ENCODE measurements around the gene GRHL1. TPM values are rescaled to one million over a fixed set of nuclear protein-coding genes. Genes with fewer than 3 reads are reported as not detected.

GRHL1 gene
- polyA plus RNA-seq, 1 of the 3 experiments (the other 2 are of a cell fraction): 1.0 TPM

DNA sequence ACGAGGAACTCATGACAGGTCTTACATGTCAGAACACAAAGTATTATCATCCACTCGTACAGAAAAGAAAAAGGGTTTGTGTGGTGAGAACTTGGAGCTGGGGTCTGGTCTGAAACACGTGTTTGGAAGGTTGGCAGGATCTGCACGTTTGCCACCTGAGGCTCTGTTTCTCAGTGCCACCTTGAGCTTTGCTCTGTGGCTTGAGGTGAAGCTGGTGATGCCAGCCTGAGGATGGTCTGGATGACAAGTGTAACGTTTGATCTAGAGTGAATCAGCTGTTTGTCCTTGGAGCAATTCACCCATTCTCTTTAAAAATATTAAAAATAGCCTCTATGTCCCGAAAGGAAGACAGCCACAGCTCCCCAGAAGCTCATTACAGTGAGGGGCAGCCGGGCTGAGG lies 46.4 kb downstream of the GRHL1 start:
- Histone ChIP-seq H3K9ac (no peak overlapping the region), H3K27ac (ENCODE audit: low read depth in 2 of 2, low read length in 1 of 2) (no peak overlapping the region), H3K4me3 (ENCODE audit: low read depth in 2 of 2, low read length in 1 of 2) (no peak overlapping the region), H3K4me1 (ENCODE audit: control insufficient read depth in 1 of 2, insufficient read depth in 2 of 2, low read depth in 1 of 2, low read length in 1 of 2) (peaks cover 0 to 39% of the 10 kb centered on the region in 2 experiments; a peak in 2 of 4 replicates), H3F3A (replicated peaks; ENCODE audit: insufficient read depth) (no peaks in the 10 kb centered on the region), H3K9me2 (no peaks in the 10 kb centered on the region), H3K4me2 (no peak overlapping the region), H3K79me2 (ENCODE audit: insufficient read depth) (no peaks in the 10 kb centered on the region), H3K36me3 (replicated peaks in 1 of 2; ENCODE audit: control insufficient read depth in 1 of 2, insufficient read depth in 2 of 2, low read length in 1 of 2) (peaks cover 0 to 11% of the 10 kb centered on the region in 2 experiments), H3K9me3 (no peaks in the 10 kb centered on the region), H4K20me1 (ENCODE audit: insufficient read depth) (no peaks in the 10 kb centered on the region), H3K27me3 (ENCODE audit: insufficient read depth) (no peaks in the 10 kb centered on the region), H2AFZ (ENCODE audit: low read depth) (no peak overlapping the region)
- DNase-seq: no peak
- WGBS (ENCODE audit: low lambda C conversion rate): 77% methylated on average over 6 of the region's 7 CpGs
- ChIA-PET POLR2A (no interaction called here), CTCF (interaction anchor here (0.8 to 8.8 kb wide), 5 partner anchors 11 to 184 kb away, joined by 3 to 112 read pairs (median 4); no protein-coding TSS in a partner anchor)
- TF ChIP-seq RAD21 (IDR thresholded peaks at IDR 0.05; ENCODE audit: low read length) (no peak), NRF1 (IDR thresholded peaks at IDR 0.05; ENCODE audit: low read depth, low read length) (no peak), SMC3 (IDR thresholded peaks at IDR 0.05; ENCODE audit: low read depth, low read length) (no peak), NFIC (IDR thresholded peaks at IDR 0.05; ENCODE audit: borderline replicate concordance) (no peak)

DNA sequence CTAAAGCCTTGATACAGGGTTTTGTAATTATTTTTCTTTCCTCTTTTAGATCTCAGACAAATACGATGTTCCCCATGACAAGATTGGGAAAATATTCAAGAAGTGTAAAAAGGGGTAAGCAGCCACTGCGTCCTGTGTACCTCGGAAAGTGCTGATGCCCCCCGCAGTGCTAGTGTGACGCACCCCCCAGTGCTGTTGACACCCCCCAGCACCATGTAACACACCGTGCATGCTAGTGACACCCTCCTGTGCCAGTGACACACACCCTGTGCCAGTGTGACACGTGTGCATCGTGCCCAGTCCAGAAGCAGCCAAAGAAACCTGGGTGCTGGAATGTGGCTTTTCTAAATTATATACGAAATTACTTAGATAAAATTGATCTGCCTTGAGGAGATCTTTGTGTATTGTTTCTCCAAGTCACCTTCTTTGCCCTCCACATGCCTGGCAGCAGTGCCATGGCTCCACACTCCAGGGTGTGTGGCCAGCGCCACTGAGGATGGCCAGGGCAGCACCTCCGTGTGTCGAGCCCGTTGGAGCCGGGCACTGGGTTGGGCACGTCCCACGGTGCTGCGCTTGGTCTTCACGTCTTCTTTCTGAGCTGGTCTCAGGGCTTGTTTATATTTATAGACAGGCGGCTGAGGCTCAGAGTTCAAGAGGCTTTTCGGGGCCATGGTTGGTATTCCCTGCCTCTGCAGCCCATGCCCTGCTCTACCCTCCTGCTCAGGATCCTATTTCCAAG lies 47.6 kb downstream of the GRHL1 start:
- Histone ChIP-seq H3K4me1 (ENCODE audit: control insufficient read depth in 1 of 2, insufficient read depth in 2 of 2, low read depth in 1 of 2, low read length in 1 of 2) (peaks cover 0 to 41% of the 10 kb centered on the region in 2 experiments; a peak in 2 of 4 replicates), H2AFZ (ENCODE audit: low read depth) (no peak overlapping the region), H3K27ac (ENCODE audit: low read depth in 2 of 2, low read length in 1 of 2) (no peak overlapping the region), H4K20me1 (ENCODE audit: insufficient read depth) (no peaks in the 10 kb centered on the region), H3K9me3 (no peaks in the 10 kb centered on the region), H3K79me2 (ENCODE audit: insufficient read depth) (no peaks in the 10 kb centered on the region), H3K36me3 (replicated peaks in 1 of 2; ENCODE audit: control insufficient read depth in 1 of 2, insufficient read depth in 2 of 2, low read length in 1 of 2) (peaks cover 0 to 11% of the 10 kb centered on the region in 2 experiments), H3K9ac (no peak overlapping the region), H3K4me2 (no peak overlapping the region), H3K9me2 (no peaks in the 10 kb centered on the region), H3F3A (replicated peaks; ENCODE audit: insufficient read depth) (no peaks in the 10 kb centered on the region), H3K27me3 (ENCODE audit: insufficient read depth) (no peaks in the 10 kb centered on the region), H3K4me3 (ENCODE audit: low read depth in 2 of 2, low read length in 1 of 2) (no peak overlapping the region)
- 92% methylated on average over 20 of the region's 20 CpGs for WGBS (ENCODE audit: low lambda C conversion rate)
- DNase-seq: no peak
- POLR2A ChIA-PET: no interaction called here
- CTCF ChIA-PET: interaction anchor here (3.0 kb wide), 1 partner anchor 15 kb away, joined by 28 read pairs; no protein-coding TSS in a partner anchor
- no peak for TF ChIP-seq FOSL2 (IDR thresholded peaks at IDR 0.05; ENCODE audit: borderline replicate concordance, low read depth)
- TF ChIP-seq SIN3A (IDR thresholded peaks at IDR 0.05; ENCODE audit: borderline replicate concordance, low read depth, low read length): no peak
- TF ChIP-seq, protein P1, sequence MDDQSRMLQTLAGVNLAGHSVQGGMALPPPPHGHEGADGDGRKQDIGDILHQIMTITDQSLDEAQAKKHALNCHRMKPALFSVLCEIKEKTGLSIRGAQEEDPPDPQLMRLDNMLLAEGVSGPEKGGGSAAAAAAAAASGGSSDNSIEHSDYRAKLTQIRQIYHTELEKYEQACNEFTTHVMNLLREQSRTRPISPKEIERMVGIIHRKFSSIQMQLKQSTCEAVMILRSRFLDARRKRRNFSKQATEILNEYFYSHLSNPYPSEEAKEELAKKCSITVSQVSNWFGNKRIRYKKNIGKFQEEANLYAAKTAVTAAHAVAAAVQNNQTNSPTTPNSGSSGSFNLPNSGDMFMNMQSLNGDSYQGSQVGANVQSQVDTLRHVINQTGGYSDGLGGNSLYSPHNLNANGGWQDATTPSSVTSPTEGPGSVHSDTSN (IDR thresholded peaks at IDR 0.05): no peak
- no peak for TF ChIP-seq GATA2 (CRISPR knock-in tag; IDR thresholded peaks at IDR 0.05)
- no peak for TF ChIP-seq MXI1 (IDR thresholded peaks at IDR 0.05; ENCODE audit: low read depth, low read length)
- TF ChIP-seq GABPA (IDR thresholded peaks at IDR 0.05; ENCODE audit: low read depth): no peak
- TF ChIP-seq, protein P2, sequence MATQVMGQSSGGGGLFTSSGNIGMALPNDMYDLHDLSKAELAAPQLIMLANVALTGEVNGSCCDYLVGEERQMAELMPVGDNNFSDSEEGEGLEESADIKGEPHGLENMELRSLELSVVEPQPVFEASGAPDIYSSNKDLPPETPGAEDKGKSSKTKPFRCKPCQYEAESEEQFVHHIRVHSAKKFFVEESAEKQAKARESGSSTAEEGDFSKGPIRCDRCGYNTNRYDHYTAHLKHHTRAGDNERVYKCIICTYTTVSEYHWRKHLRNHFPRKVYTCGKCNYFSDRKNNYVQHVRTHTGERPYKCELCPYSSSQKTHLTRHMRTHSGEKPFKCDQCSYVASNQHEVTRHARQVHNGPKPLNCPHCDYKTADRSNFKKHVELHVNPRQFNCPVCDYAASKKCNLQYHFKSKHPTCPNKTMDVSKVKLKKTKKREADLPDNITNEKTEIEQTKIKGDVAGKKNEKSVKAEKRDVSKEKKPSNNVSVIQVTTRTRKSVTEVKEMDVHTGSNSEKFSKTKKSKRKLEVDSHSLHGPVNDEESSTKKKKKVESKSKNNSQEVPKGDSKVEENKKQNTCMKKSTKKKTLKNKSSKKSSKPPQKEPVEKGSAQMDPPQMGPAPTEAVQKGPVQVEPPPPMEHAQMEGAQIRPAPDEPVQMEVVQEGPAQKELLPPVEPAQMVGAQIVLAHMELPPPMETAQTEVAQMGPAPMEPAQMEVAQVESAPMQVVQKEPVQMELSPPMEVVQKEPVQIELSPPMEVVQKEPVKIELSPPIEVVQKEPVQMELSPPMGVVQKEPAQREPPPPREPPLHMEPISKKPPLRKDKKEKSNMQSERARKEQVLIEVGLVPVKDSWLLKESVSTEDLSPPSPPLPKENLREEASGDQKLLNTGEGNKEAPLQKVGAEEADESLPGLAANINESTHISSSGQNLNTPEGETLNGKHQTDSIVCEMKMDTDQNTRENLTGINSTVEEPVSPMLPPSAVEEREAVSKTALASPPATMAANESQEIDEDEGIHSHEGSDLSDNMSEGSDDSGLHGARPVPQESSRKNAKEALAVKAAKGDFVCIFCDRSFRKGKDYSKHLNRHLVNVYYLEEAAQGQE (IDR thresholded peaks at IDR 0.05; ENCODE audit: low read depth, low read length): no peak
- TF ChIP-seq NFIC (IDR thresholded peaks at IDR 0.05; ENCODE audit: borderline replicate concordance): no peak
- TF ChIP-seq, protein P3, sequence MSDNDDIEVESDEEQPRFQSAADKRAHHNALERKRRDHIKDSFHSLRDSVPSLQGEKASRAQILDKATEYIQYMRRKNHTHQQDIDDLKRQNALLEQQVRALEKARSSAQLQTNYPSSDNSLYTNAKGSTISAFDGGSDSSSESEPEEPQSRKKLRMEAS (IDR thresholded peaks at IDR 0.05; ENCODE audit: low read depth): no peak
- TF ChIP-seq RFX5 (IDR thresholded peaks at IDR 0.05; ENCODE audit: low read length): no peak
- no peak for TF ChIP-seq EZH2phosphoT487 (IDR thresholded peaks at IDR 0.05; ENCODE audit: borderline replicate concordance, low read depth)
- TF ChIP-seq YY1 (IDR thresholded peaks at IDR 0.05; ENCODE audit: low read depth): no peak
- TF ChIP-seq TAF1 (IDR thresholded peaks at IDR 0.05; ENCODE audit: borderline replicate concordance, low read depth, low read length): no peak
- no peak for TF ChIP-seq MEF2A (IDR thresholded peaks at IDR 0.05; ENCODE audit: borderline replicate concordance, low read depth)
- TF ChIP-seq, protein P4, sequence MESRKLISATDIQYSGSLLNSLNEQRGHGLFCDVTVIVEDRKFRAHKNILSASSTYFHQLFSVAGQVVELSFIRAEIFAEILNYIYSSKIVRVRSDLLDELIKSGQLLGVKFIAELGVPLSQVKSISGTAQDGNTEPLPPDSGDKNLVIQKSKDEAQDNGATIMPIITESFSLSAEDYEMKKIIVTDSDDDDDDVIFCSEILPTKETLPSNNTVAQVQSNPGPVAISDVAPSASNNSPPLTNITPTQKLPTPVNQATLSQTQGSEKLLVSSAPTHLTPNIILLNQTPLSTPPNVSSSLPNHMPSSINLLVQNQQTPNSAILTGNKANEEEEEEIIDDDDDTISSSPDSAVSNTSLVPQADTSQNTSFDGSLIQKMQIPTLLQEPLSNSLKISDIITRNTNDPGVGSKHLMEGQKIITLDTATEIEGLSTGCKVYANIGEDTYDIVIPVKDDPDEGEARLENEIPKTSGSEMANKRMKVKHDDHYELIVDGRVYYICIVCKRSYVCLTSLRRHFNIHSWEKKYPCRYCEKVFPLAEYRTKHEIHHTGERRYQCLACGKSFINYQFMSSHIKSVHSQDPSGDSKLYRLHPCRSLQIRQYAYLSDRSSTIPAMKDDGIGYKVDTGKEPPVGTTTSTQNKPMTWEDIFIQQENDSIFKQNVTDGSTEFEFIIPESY (IDR thresholded peaks at IDR 0.05; ENCODE audit: borderline replicate concordance, low read depth): no peak
- no peak for TF ChIP-seq TCF12 (IDR thresholded peaks at IDR 0.05)

All from SK-N-SH (cell line).